Tibial artery (tissue), 4 donors: ENCODE measurements around the gene C3orf22.
A peak's percentile ranks its signal among the peaks of the same experiment; 100 is the strongest.

ENCODE experiments used
- DNase-seq, 2 donors: peaks; one replicate each; pipeline ENCODE4 v3.0.0-alpha.2; 2019
- H3K27ac ChIP-seq, 2 donors: fragments of 200-600 bp; sonication (generic) in 1 of 2; 1 replicate in 1 of 2; 2 replicates in 1 of 2; pipeline ENCODE4 v1.5.1; 2018 to 2019; ENCODE audit warnings: mild to moderate bottlenecking in 1 of 2
- H3K27me3 ChIP-seq, 2 donors: fragments of 200-600 bp; sonication (generic) in 1 of 2; one replicate each; pipeline versions ENCODE4 v1.5.1 to v1.6.0; 2016 to 2019
- H3K36me3 ChIP-seq, 3 donors: fragments of 200-600 bp; sonication (generic) in 2 of 3; one replicate each; pipeline ENCODE4 v1.5.1; 2016 to 2019; ENCODE audit warnings: mild to moderate bottlenecking in 2 of 3
- H3K4me1 ChIP-seq, 4 donors: fragments of 200-600 bp; sonication (generic) in 2 of 4; 1 replicate in 3 of 4; 2 replicates in 1 of 4; pipeline ENCODE4 v1.5.1; 2016 to 2019
- H3K4me3 ChIP-seq, 2 donors: fragments of 200-600 bp; sonication (generic) in 1 of 2; 1 replicate in 1 of 2; 2 replicates in 1 of 2; pipeline ENCODE4 v1.5.1; 2018 to 2019; ENCODE audit warnings: mild to moderate bottlenecking in 2 of 2
- H3K9me3 ChIP-seq, 3 donors: fragments of 200-600 bp; sonication (generic) in 1 of 3; one replicate each; pipeline ENCODE4 v1.5.1; 2016 to 2019
- intact Hi-C: fragments of 100-400 bp; cut with DNase I; formaldehyde crosslinking; loops from one replicate; pipeline ENCODE4 v1.15.0; 2023; ENCODE audit warnings: low total_unique reads
- TF ChIP-seq, protein P1 (sequence below), 2 experiments: fragments of 200-600 bp in 1 of 2; fragments of 450-650 bp in 1 of 2; IDR thresholded peaks; one replicate each; pipeline ENCODE4 v1.5.1; 2017 to 2019; ENCODE audit warnings: antibody characterized with exemption in 2 of 2, mild to moderate bottlenecking in 1 of 2, moderate library complexity in 1 of 2

Gene C3orf22

DNA sequence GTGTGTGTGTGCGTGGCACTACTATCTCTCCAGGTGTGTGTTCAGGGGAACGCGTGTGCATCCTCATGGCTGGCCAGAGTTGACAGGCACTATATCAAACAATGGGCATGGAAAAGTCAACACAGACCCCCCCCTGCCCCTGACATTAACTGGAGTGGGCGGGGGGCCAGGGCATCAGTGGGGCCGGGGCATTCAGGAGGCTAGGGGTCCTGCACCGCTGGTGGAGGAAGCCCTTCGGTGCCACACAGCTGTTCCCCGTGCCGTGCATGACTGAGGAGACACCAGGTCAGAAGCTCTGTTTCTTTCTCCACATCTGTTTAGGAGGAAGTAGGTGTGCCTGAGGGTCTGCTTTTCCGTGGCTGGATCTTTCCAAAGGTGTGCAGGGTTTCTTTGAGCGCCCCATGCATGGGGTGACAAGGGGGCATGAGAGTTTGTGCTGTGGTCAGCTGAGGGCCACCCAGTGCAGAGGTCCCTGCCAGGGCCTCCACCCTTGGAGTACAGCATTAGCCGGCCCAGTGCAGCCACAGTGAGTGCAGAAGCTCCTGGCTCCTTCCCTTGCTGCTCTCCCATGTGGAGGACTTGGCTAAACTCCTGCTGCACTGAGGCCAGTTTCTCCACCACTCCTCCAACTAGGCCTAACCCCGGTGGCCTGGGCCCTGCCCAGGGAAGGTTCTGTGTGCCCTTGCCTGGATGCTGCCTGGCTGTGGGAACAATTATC lies 7.5 kb downstream of the C3orf22 start:
- Histone ChIP-seq H3K4me1 (no peaks in the 10 kb centered on the region), H3K4me3 (no peak overlapping the region), H3K27me3 (peaks cover 0 to 38% of the 10 kb centered on the region in 2 donors), H3K27ac (no peak overlapping the region), H3K9me3 (no peaks in the 10 kb centered on the region), H3K36me3 (no peaks in the 10 kb centered on the region)
- TF ChIP-seq, protein P1, sequence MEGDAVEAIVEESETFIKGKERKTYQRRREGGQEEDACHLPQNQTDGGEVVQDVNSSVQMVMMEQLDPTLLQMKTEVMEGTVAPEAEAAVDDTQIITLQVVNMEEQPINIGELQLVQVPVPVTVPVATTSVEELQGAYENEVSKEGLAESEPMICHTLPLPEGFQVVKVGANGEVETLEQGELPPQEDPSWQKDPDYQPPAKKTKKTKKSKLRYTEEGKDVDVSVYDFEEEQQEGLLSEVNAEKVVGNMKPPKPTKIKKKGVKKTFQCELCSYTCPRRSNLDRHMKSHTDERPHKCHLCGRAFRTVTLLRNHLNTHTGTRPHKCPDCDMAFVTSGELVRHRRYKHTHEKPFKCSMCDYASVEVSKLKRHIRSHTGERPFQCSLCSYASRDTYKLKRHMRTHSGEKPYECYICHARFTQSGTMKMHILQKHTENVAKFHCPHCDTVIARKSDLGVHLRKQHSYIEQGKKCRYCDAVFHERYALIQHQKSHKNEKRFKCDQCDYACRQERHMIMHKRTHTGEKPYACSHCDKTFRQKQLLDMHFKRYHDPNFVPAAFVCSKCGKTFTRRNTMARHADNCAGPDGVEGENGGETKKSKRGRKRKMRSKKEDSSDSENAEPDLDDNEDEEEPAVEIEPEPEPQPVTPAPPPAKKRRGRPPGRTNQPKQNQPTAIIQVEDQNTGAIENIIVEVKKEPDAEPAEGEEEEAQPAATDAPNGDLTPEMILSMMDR (IDR thresholded peaks at IDR 0.05) = no peak
- peak in 1 of 2 donors; percentile 35 for DNase-seq
- intact Hi-C loops = no loop called here

DNA sequence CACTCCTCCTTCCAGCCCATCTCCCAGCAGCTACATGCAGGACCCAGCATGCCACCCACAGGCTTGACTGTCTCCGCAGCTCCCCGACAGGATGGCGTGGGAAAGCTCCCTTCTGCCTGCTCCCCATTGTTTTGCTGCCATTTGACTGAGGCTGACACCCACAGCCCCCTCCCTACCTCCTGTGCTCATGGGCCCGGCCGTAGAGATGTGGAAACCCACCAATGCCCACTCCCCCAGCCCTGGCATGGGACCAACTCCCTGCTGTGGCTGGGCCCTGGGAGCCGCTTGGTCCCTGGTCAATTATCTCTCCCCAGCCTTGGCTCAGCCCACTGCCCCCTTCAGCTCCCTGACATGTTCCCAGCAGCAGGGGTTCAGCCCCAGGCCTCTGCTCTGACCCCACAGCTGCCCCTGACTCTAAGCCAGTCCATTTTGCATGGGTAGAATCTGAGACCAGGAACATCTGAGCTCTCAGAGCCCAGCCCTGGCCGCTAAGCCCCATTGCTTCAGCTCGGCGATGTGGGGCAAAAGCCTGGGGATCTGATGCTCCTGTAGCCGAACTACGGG lies 8.2 kb downstream of the C3orf22 start:
- DNase-seq = peak in 1 of 2 donors; percentile 54

DNA sequence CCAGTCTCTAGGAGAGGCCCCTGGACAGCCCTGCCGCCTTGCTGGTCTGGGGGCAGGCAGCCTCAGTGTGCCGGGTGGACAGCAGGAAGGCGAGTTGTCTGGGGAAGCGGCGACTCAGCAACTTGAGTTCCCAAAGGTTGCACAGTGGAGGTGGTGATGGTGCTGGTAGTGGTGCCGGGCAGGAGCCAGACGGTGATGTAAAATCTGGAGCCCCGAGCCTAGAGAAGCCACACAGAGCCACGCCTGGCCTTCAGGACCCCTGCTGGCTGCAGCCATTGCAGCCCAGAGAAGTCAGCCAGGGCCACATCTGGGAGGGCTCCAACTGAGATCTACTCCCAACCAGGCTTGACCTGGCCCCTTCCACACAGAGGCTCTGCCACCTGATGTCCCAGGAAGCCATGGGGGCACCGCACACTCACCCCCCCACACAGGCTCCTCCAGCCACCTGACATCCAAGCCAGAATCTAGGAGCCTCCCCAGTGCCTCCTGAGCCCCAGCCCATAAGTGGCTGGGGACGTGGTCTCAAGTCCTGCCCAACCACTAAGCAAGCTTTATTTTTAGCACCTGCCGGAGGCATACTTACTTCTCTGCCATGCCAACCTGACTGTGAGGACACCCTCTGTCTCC lies 8.8 kb downstream of the C3orf22 start:
- TF ChIP-seq, protein P1 (IDR thresholded peaks at IDR 0.05) = no peak
- no peak overlapping the region for H3K27ac ChIP-seq
- peak in 1 of 2 donors; percentile 37 for DNase-seq
- no peak overlapping the region for H3K4me3 ChIP-seq
- intact Hi-C loops = no loop called here
- H3K36me3 ChIP-seq = no peaks in the 10 kb centered on the region
- peaks cover 0 to 34% of the 10 kb centered on the region in 2 donors for H3K27me3 ChIP-seq
- H3K4me1 ChIP-seq = no peaks in the 10 kb centered on the region
- H3K9me3 ChIP-seq = no peaks in the 10 kb centered on the region

More for the DNA sequence above, 8.2 kb downstream of the C3orf22 start:
- no peak overlapping the region for H3K27ac ChIP-seq
- H3K4me3 ChIP-seq = no peak overlapping the region
- H3K4me1 ChIP-seq = no peaks in the 10 kb centered on the region
- intact Hi-C loops = no loop called here
- no peaks in the 10 kb centered on the region for H3K36me3 ChIP-seq
- peaks cover 0 to 38% of the 10 kb centered on the region in 2 donors for H3K27me3 ChIP-seq
- no peaks in the 10 kb centered on the region for H3K9me3 ChIP-seq
- TF ChIP-seq, protein P1 (IDR thresholded peaks at IDR 0.05) = no peak

DNA sequence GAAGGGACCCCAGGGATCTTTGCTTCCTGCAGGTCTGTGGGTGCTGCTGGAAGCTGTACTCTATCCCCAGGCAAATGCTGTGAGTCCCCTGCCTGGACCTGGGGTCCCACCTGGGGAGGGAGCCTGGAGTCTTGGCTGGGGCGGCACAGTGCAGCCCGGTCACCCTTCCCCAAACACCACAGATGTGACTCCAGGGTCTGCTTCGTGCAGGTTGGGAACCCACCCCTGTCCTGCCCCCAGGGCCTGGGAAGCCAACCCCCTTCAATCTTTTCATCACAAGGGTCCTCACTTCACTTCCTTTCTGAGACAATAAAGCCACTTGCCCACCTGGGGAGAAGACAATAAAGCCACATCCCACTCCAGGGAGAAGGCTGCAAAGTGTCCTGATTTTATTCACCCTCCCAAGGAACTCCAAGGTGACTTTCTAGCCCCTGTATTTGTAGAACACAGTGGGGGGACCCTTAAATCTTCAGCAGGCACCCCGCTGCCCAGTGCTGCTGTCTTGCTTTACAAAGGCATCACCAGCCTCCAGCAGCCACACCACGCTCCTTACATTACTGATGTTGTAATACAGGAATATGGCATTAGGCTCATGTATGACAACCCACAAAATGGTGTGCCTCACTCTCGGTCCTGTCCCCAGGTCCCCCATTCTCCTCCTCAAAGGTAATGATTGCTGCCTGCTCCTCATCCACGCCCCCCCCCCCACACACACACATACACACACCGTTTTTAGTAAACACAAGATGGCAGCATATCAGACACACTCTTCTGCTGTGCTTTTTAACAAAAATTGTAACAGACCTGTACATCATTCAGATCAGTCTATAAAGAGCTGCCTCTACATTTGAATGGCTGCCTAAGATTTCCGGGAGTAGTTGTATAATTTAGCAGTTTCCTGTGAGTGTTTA lies 9.9 kb downstream of the C3orf22 start:
- TF ChIP-seq, protein P1 (IDR thresholded peaks at IDR 0.05) = no peak
- intact Hi-C loops = no loop called here
- Histone ChIP-seq H3K4me1 (no peaks in the 10 kb centered on the region), H3K27ac (no peak overlapping the region), H3K27me3 (peaks cover 0 to 43% of the 10 kb centered on the region in 2 donors), H3K36me3 (no peaks in the 10 kb centered on the region), H3K4me3 (no peak overlapping the region), H3K9me3 (no peaks in the 10 kb centered on the region)
- peak; percentile 16 to 44 for DNase-seq

DNA sequence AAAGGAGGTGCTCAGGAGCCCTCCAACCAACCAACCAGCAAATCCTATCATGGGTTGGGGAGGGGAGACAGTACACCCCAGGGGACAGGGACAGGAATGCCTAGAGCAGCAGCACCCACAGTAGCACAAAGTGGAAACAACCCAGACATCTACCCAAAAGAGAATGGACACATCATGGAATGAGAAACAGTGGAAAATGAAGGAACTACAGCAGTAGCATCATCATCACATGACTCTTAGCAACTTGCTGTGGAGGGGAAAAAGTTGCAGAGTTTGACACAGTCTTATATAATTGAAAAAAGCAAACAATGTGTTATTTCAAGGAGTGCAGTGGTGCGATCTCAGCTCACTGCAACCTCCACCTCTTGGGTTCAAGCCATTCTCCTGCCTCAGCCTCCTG lies 11.0 kb downstream of the C3orf22 start:
- TF ChIP-seq, protein P1 (IDR thresholded peaks at IDR 0.05) = no peak
- H3K36me3 ChIP-seq = no peaks in the 10 kb centered on the region
- H3K4me3 ChIP-seq = no peak overlapping the region
- no peaks in the 10 kb centered on the region for H3K9me3 ChIP-seq
- DNase-seq = no peak
- peaks cover 0 to 51% of the 10 kb centered on the region in 2 donors for H3K27me3 ChIP-seq
- H3K4me1 ChIP-seq = no peaks in the 10 kb centered on the region
- intact Hi-C loops = no loop called here
- no peak overlapping the region for H3K27ac ChIP-seq
